OCI-LY3 (cell line): ENCODE results near the gene HOXA6.

Experiments used
- H2AFZ ChIP-seq: fragments of 200-600, 300-600 bp; shearing (Covaris generic); 2 replicates; pipeline ENCODE4 v1.6.0; 2014; ENCODE audit warnings: antibody characterized with exemption, low read depth, low read length
- H3K27ac ChIP-seq: fragments of 200-600, 300-600 bp; sonication (generic); 2 replicates; pipeline ENCODE4 v1.5.1; 2014; ENCODE audit warnings: mild to moderate bottlenecking, low read length, moderate library complexity, mixed read lengths
- H3K27me3 ChIP-seq: fragments of 200-600, 300-600 bp; sonication (generic); 2 replicates; pipeline ENCODE4 v1.6.1; 2014; ENCODE audit warnings: low read depth, low read length, mixed read lengths
- H3K36me3 ChIP-seq: fragments of 200-600, 300-600 bp; sonication (generic); replicated peaks from 2 replicates; pipeline ENCODE3; 2014; ENCODE audit warnings: low read depth, low read length, mixed read lengths
- H3K4me1 ChIP-seq: fragments of 300-600, 200-600 bp; sonication (generic); 2 replicates; pipeline ENCODE4 v1.6.1; 2014; ENCODE audit warnings: low read length, mixed read lengths
- H3K4me2 ChIP-seq: fragments of 200-600, 300-600 bp; sonication (generic); 2 replicates; pipeline ENCODE4 v1.6.1; 2014; ENCODE audit warnings: low read length, mixed read lengths
- H3K4me3 ChIP-seq: fragments of 300-600, 200-600 bp; sonication (generic); 2 replicates; pipeline ENCODE4 v1.5.1; 2014; ENCODE audit warnings: antibody characterized with exemption, mild to moderate bottlenecking, low read length, moderate library complexity
- H3K79me2 ChIP-seq: fragments of 300-600, 200-600 bp; shearing (Covaris generic); 2 replicates; pipeline ENCODE4 v1.6.1; 2014; ENCODE audit warnings: mild to moderate bottlenecking, low read length, mixed read lengths
- H3K9ac ChIP-seq: fragments of 300-600, 200-600 bp; shearing (Covaris generic); 2 replicates; pipeline ENCODE4 v1.6.0; 2014; ENCODE audit warnings: mild to moderate bottlenecking, low read length, moderate library complexity
- H3K9me3 ChIP-seq: fragments of 200-600, 300-600 bp; shearing (Covaris generic); 2 replicates; pipeline ENCODE4 v1.6.1; 2014; ENCODE audit warnings: low read length, mixed read lengths; ENCODE audit not compliant: insufficient read depth
- H4K20me1 ChIP-seq: fragments of 200-600, 300-600 bp; sonication (generic); 2 replicates; pipeline ENCODE4 v1.6.1; 2016; ENCODE audit warnings: low read length, mixed read lengths; ENCODE audit not compliant: insufficient read depth
- EZH2phosphoT487 ChIP-seq: fragments of 200-600 bp; shearing (Covaris generic); IDR thresholded peaks from 2 replicates; pipeline ENCODE4 v1.6.1; 2018; ENCODE audit warnings: antibody characterized with exemption, mixed run types, low read depth
- TF ChIP-seq, protein P1 (sequence below): fragments of 200-600, 300-600 bp; sonication (generic); IDR thresholded peaks from 2 replicates; pipeline ENCODE4 v1.5.1; 2014; ENCODE audit warnings: antibody characterized with exemption, low read length, low read depth

Gene HOXA6

GRCh38 chr7:27106901-27107240 lies 40.7 kb downstream of the HOXA6 start:
- no peaks in the 10 kb centered on the region for H3K79me2 ChIP-seq
- no peak overlapping the region for H3K4me3 ChIP-seq
- TF ChIP-seq EZH2phosphoT487: no peak
- TF ChIP-seq, protein P1, sequence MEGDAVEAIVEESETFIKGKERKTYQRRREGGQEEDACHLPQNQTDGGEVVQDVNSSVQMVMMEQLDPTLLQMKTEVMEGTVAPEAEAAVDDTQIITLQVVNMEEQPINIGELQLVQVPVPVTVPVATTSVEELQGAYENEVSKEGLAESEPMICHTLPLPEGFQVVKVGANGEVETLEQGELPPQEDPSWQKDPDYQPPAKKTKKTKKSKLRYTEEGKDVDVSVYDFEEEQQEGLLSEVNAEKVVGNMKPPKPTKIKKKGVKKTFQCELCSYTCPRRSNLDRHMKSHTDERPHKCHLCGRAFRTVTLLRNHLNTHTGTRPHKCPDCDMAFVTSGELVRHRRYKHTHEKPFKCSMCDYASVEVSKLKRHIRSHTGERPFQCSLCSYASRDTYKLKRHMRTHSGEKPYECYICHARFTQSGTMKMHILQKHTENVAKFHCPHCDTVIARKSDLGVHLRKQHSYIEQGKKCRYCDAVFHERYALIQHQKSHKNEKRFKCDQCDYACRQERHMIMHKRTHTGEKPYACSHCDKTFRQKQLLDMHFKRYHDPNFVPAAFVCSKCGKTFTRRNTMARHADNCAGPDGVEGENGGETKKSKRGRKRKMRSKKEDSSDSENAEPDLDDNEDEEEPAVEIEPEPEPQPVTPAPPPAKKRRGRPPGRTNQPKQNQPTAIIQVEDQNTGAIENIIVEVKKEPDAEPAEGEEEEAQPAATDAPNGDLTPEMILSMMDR: no peak
- H3K27me3 ChIP-seq: no peaks in the 10 kb centered on the region
- no peaks in the 10 kb centered on the region for H3K9me3 ChIP-seq
- no peak overlapping the region for H3K27ac ChIP-seq
- H3K9ac ChIP-seq: no peak overlapping the region
- no peak overlapping the region for H2AFZ ChIP-seq
- H4K20me1 ChIP-seq: no peaks in the 10 kb centered on the region
- no peaks in the 10 kb centered on the region for H3K4me1 ChIP-seq
- H3K36me3 ChIP-seq: no peaks in the 10 kb centered on the region
- no peak overlapping the region for H3K4me2 ChIP-seq

DNA sequence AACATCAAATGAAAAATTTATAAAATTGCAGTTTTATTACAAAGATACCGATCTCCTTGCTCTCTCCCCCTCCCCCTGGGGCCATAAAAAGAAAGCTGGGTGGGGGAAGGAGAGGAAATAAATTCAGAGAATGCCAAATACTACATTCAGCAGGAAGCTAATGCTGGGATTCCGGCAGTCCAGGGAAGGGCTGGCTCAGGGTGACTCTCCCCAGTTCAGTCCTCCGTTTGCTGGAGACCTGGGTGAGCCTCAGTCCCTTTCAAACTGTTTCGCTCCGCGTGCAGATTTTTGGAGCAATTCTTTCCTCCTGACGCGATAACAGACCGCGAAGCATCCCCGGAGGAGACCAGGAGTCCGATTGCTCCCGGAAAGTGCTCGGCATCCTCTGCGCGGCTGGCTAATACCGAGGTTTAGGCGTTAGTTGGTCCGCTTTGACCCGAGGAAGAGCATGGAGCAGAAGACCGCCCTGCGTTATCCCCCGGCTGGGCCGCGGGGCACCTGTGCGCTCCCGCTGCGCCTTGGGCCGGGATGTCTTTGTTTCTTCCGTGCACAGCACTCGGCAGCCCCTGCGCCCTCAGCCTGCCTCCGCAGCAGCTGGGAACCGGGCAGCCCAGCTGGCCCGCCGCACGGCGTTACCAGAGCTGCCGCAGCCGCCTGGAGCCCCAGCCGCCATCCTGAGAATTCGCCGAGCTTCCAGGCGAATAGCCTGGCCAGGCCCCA lies 41.2 kb downstream of the HOXA6 start:
- no peaks in the 10 kb centered on the region for H3K4me1 ChIP-seq
- no peaks in the 10 kb centered on the region for H3K9me3 ChIP-seq
- H3K27me3 ChIP-seq: no peaks in the 10 kb centered on the region
- H3K27ac ChIP-seq: no peak overlapping the region
- TF ChIP-seq, protein P1: no peak
- TF ChIP-seq EZH2phosphoT487: no peak
- H4K20me1 ChIP-seq: no peaks in the 10 kb centered on the region
- no peaks in the 10 kb centered on the region for H3K79me2 ChIP-seq
- H3K4me2 ChIP-seq: no peak overlapping the region
- no peak overlapping the region for H3K9ac ChIP-seq
- H2AFZ ChIP-seq: no peak overlapping the region
- no peaks in the 10 kb centered on the region for H3K36me3 ChIP-seq
- no peak overlapping the region for H3K4me3 ChIP-seq

DNA sequence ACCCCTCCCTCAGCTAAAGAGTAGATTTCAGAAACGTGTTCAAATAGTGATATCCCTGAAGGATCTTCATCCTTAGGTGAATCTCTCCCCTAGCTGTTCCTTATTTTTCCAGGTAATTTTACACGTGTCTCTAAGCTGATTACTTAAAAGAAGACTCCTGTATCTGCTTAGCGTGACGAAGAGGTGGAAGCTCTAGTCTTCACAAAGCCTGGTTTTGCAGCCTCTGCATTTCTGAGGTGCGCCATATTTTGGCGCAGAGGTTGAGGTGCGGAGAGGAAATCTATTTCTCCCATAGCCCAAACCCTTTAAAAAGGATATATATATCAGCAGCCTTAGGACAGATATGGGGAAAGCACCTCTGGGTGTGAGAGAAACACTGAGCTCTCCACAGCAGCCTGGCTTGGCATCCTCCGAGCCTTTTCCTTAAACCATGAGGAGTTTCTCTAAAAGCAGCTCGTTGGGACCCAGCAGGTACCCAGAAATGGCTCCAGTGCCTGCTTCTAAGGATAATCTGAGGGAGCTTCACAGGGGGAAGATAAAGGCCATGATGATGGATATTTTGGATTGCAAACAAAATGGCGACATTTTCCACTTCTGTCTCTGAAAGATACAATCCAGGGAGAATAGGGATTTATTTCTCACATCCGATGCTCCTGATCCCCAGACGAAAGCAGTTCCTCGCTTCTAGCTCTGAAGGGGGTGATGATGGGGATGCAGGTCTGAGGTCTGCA lies 42.1 kb downstream of the HOXA6 start:
- H3K4me1 ChIP-seq: no peaks in the 10 kb centered on the region
- no peak overlapping the region for H3K4me2 ChIP-seq
- H3K27ac ChIP-seq: no peak overlapping the region
- H3K79me2 ChIP-seq: no peaks in the 10 kb centered on the region
- no peaks in the 10 kb centered on the region for H3K36me3 ChIP-seq
- TF ChIP-seq, protein P1: no peak
- TF ChIP-seq EZH2phosphoT487: no peak
- no peaks in the 10 kb centered on the region for H3K9me3 ChIP-seq
- no peaks in the 10 kb centered on the region for H4K20me1 ChIP-seq
- no peak overlapping the region for H3K4me3 ChIP-seq
- no peak overlapping the region for H3K9ac ChIP-seq
- no peak overlapping the region for H2AFZ ChIP-seq
- H3K27me3 ChIP-seq: no peaks in the 10 kb centered on the region

- Histone ChIP-seq H4K20me1 (no peaks in the 10 kb centered on the region), H3K27ac (no peak overlapping the region), H3K4me1 (peaks cover 5% of the 10 kb centered on the region), H3K9ac (no peak overlapping the region), H3K9me3 (no peaks in the 10 kb centered on the region), H3K4me3 (no peak overlapping the region), H3K79me2 (no peaks in the 10 kb centered on the region), H3K36me3 (no peaks in the 10 kb centered on the region), H2AFZ (no peak overlapping the region), H3K27me3 (no peaks in the 10 kb centered on the region), H3K4me2 (no peak overlapping the region)
- TF ChIP-seq, protein P1: no peak
- no peak for TF ChIP-seq EZH2phosphoT487
These were observed 43.1 kb downstream of the HOXA6 start for GRCh38 chr7:27104341-27105058.
